Eye (tissue), 1 donor: ENCODE data around the gene PADI3.

Experiments used
- DNase-seq: peaks from one replicate; pipeline ENCODE4 v3.0.0-alpha.2; 2015

The PADI3 gene

GRCh38 chr1:17248781-17249180, at the start of gene PADI3:
TSS of gene PADI3 (plus strand) at chr1:17249098. CDS start at chr1:17249138, 40 bp downstream.
- DNase-seq, result no peak

- DNase-seq, result no peak
Observed at GRCh38 chr1:17199267-17200044, 49.4 kb upstream of the PADI3 start.

- DNase-seq, result no peak
Observed at GRCh38 chr1:17200246-17200645, 48.7 kb upstream of the PADI3 start.

GRCh38 chr1:17200756-17201155, 48.1 kb upstream of the PADI3 start:
- DNase-seq, result no peak

GRCh38 chr1:17201201-17202021, 47.5 kb upstream of the PADI3 start:
- DNase-seq, result no peak

GRCh38 chr1:17204546-17205440, 44.1 kb upstream of the PADI3 start, which contains the start of gene PADI1:
TSS of gene PADI1 (plus strand) at chr1:17205128. CDS start at chr1:17205218, 90 bp downstream.
- DNase-seq, result no peak

- no peak for DNase-seq
Observed at GRCh38 chr1:17205652-17206051, 43.2 kb upstream of the PADI3 start.

- no peak for DNase-seq
Observed at GRCh38 chr1:17206196-17206595, 42.7 kb upstream of the PADI3 start.

GRCh38 chr1:17207046-17207445, 41.9 kb upstream of the PADI3 start:
- no peak for DNase-seq

GRCh38 chr1:17207540-17207939, 41.4 kb upstream of the PADI3 start:
- DNase-seq, result no peak

GRCh38 chr1:17207966-17208418, 40.9 kb upstream of the PADI3 start:
- DNase-seq, result peak; percentile 33

GRCh38 chr1:17208546-17208945, 40.4 kb upstream of the PADI3 start:
- no peak for DNase-seq

GRCh38 chr1:17209430-17209829, 39.5 kb upstream of the PADI3 start:
- peak; percentile 48 for DNase-seq

- DNase-seq, result no peak
Observed at GRCh38 chr1:17210176-17210575, 38.7 kb upstream of the PADI3 start.

- no peak for DNase-seq
Observed at GRCh38 chr1:17211377-17211776, 37.5 kb upstream of the PADI3 start.

GRCh38 chr1:17212009-17212408, 36.9 kb upstream of the PADI3 start:
- DNase-seq, result no peak

GRCh38 chr1:17212487-17213121, 36.3 kb upstream of the PADI3 start:
- DNase-seq, result peak; percentile 91

- peak; percentile 46 for DNase-seq
Observed at GRCh38 chr1:17213148-17213781, 35.6 kb upstream of the PADI3 start.

- DNase-seq, result no peak
Observed at GRCh38 chr1:17213782-17214148, 35.1 kb upstream of the PADI3 start.

- DNase-seq, result no peak
Observed at GRCh38 chr1:17214876-17215544, 33.9 kb upstream of the PADI3 start.

- no peak for DNase-seq
Observed at GRCh38 chr1:17215545-17215890, 33.4 kb upstream of the PADI3 start.
